SU-DHL-6 (cell line): Measurements from ENCODE around the gene SYT7.

Experiments used
- H2AFZ ChIP-seq: fragments of 200-600 bp; sonication (generic); 2 replicates; pipeline ENCODE4 v1.6.1; 2014; ENCODE audit warnings: low read depth, mild to moderate bottlenecking, moderate library complexity, mixed read lengths, antibody characterized with exemption, low read length; ENCODE audit not compliant: severe bottlenecking
- H3F3A ChIP-seq: fragments of 200-600 bp; shearing (Covaris generic); 2 replicates; pipeline ENCODE4 v1.6.0; 2016; ENCODE audit warnings: antibody characterized with exemption, mild to moderate bottlenecking; ENCODE audit not compliant: insufficient read depth
- H3K27ac ChIP-seq: fragments of 200-600 bp; sonication (generic); 2 replicates; pipeline ENCODE4 v1.5.1; 2016; ENCODE audit warnings: low read depth, mild to moderate bottlenecking, low read length, moderate library complexity, mixed read lengths
- H3K27me3 ChIP-seq: fragments of 200-600 bp; sonication (generic), shearing (Covaris generic); 2 replicates; pipeline ENCODE4 v1.6.0; 2014; ENCODE audit warnings: mild to moderate bottlenecking, low read length
- H3K36me3 ChIP-seq: fragments of 200-600 bp; sonication (generic); 2 replicates; pipeline ENCODE4 v1.6.1; 2014; ENCODE audit warnings: mild to moderate bottlenecking, low read length, mixed read lengths
- H3K4me2 ChIP-seq: fragments of 300-600, 200-600 bp; shearing (Covaris generic), sonication (generic); 2 replicates; pipeline ENCODE4 v1.6.0; 2014; ENCODE audit warnings: low read length, low read depth, mild to moderate bottlenecking; ENCODE audit not compliant: poor library complexity, severe bottlenecking
- H3K4me3 ChIP-seq: fragments of 200-600 bp; sonication (generic); 2 replicates; pipeline ENCODE4 v1.5.1; 2014; ENCODE audit warnings: antibody characterized with exemption, low read length, mild to moderate bottlenecking, mixed read lengths; ENCODE audit not compliant: insufficient read depth, poor library complexity, severe bottlenecking
- H3K79me2 ChIP-seq: fragments of 200-600 bp; sonication (generic); 2 replicates; pipeline ENCODE4 v1.6.1; 2014; ENCODE audit warnings: mild to moderate bottlenecking, low read length, moderate library complexity; ENCODE audit not compliant: insufficient read depth
- H3K9ac ChIP-seq: fragments of 200-600 bp; sonication (generic); 2 replicates; pipeline ENCODE4 v1.7.0; 2014; ENCODE audit warnings: mild to moderate bottlenecking, low read length
- H3K9me2 ChIP-seq: fragments of 200-600 bp; sonication (generic); replicated peaks from 2 replicates; pipeline ENCODE4 v1.6.1; 2014; ENCODE audit warnings: low read length; ENCODE audit not compliant: insufficient read depth
- H3K9me3 ChIP-seq: fragments of 200-600 bp; sonication (generic); 2 replicates; pipeline ENCODE4 v1.6.1; 2014; ENCODE audit warnings: low read length, mixed read lengths; ENCODE audit not compliant: insufficient read depth
- H4K20me1 ChIP-seq: fragments of 200-600 bp; sonication (generic); 2 replicates; pipeline ENCODE4 v1.6.1; 2014; ENCODE audit warnings: low read depth, mild to moderate bottlenecking, antibody characterized with exemption, low read length, moderate library complexity, mixed read lengths
- CTCF ChIP-seq: fragments of 200-600 bp; sonication (generic); IDR thresholded peaks from one replicate; pipeline ENCODE4 v1.5.1; 2017; ENCODE audit warnings: antibody characterized with exemption, mild to moderate bottlenecking, low read length, moderate library complexity; ENCODE audit not compliant: insufficient read depth, poor library complexity, severe bottlenecking
- EZH2phosphoT487 ChIP-seq: fragments of 200-600 bp; sonication (generic), shearing (Covaris generic); conservative IDR thresholded peaks from 2 replicates; pipeline ENCODE4 v1.6.1; 2018; ENCODE audit warnings: mild to moderate bottlenecking, antibody characterized with exemption, low read length, moderate library complexity, mixed read lengths

The SYT7 gene

DNA sequence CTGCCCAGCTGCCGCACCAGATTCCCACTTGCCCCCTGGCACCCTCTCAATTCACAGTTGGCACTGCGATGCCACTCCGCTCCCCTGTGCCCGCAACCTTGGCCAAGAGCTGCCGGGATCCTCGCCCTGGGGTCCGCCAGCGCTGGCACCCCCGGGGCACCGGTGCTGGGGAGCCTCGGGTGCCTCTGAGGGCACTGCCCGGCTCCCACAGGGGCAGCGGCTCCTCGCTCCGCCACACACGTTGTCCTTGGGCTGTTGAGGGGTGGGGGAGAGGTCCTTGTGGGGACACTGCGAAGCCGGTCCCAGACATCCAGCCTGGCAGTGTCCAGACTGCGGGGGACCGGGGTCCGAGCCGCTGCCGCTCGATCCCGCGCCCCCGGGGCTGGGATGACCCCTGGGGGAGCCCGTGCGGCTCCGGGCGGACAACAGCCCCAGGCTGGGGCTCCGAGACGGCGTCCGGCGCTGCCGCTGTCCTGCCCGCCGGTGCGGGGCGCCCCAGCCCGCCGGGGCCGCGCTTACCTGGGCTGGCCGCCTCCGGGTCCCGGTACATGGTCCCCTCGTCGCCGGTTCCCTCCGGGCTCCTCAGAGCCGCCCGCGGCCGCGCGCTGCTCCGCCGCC lies 496 bp downstream of the SYT7 start:
- Histone ChIP-seq H3K4me2 (no peak overlapping the region), H3K9me2 (no peaks in the 10 kb centered on the region), H3K9ac (no peak overlapping the region), H3K36me3 (no peaks in the 10 kb centered on the region), H3K4me3 (no peak overlapping the region), H3F3A (no peaks in the 10 kb centered on the region), H2AFZ (no peak overlapping the region), H3K27me3 (no peaks in the 10 kb centered on the region; the same call in 1 of the 2 replicates), H3K27ac (no peak overlapping the region), H3K9me3 (no peaks in the 10 kb centered on the region), H3K79me2 (no peaks in the 10 kb centered on the region), H4K20me1 (no peaks in the 10 kb centered on the region)
- TF ChIP-seq EZH2phosphoT487 (no peak), CTCF (no peak)

GRCh38 chr11:61579676-61580270 lies 1.1 kb downstream of the SYT7 start:
- Histone ChIP-seq H3F3A (no peaks in the 10 kb centered on the region), H3K9ac (no peak overlapping the region), H3K27me3 (no peaks in the 10 kb centered on the region; the same call in 1 of the 2 replicates), H4K20me1 (no peaks in the 10 kb centered on the region), H3K79me2 (no peaks in the 10 kb centered on the region), H3K9me3 (no peaks in the 10 kb centered on the region), H3K36me3 (no peaks in the 10 kb centered on the region), H3K4me3 (no peak overlapping the region), H3K27ac (no peak overlapping the region), H3K9me2 (no peaks in the 10 kb centered on the region), H2AFZ (no peak overlapping the region), H3K4me2 (no peak overlapping the region)
- TF ChIP-seq EZH2phosphoT487 (no peak), CTCF (no peak)

GRCh38 chr11:61578819-61579675 lies 1.8 kb downstream of the SYT7 start:
- Histone ChIP-seq H3K36me3 (no peaks in the 10 kb centered on the region), H2AFZ (no peak overlapping the region), H4K20me1 (no peaks in the 10 kb centered on the region), H3K79me2 (no peaks in the 10 kb centered on the region), H3K27me3 (no peaks in the 10 kb centered on the region; the same call in 1 of the 2 replicates), H3F3A (no peaks in the 10 kb centered on the region), H3K9me2 (no peaks in the 10 kb centered on the region), H3K4me2 (no peak overlapping the region), H3K9me3 (no peaks in the 10 kb centered on the region), H3K27ac (no peak overlapping the region), H3K9ac (no peak overlapping the region), H3K4me3 (no peak overlapping the region)
- TF ChIP-seq EZH2phosphoT487 (no peak), CTCF (no peak)
